ENCODE results near the gene PATL1. TPM values are rescaled to one million over a fixed set of nuclear protein-coding genes. Genes with fewer than 3 reads are reported as not detected.
"Not testable (repeated sequence)": the region's sequence is repeated elsewhere in the genome, so short reads cannot be mapped to it uniquely, and the experiment has no call there.

Gene PATL1, protein sequence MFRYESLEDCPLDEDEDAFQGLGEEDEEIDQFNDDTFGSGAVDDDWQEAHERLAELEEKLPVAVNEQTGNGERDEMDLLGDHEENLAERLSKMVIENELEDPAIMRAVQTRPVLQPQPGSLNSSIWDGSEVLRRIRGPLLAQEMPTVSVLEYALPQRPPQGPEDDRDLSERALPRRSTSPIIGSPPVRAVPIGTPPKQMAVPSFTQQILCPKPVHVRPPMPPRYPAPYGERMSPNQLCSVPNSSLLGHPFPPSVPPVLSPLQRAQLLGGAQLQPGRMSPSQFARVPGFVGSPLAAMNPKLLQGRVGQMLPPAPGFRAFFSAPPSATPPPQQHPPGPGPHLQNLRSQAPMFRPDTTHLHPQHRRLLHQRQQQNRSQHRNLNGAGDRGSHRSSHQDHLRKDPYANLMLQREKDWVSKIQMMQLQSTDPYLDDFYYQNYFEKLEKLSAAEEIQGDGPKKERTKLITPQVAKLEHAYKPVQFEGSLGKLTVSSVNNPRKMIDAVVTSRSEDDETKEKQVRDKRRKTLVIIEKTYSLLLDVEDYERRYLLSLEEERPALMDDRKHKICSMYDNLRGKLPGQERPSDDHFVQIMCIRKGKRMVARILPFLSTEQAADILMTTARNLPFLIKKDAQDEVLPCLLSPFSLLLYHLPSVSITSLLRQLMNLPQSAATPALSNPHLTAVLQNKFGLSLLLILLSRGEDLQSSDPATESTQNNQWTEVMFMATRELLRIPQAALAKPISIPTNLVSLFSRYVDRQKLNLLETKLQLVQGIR
- 28.6 TPM for total RNA-seq

DNA sequence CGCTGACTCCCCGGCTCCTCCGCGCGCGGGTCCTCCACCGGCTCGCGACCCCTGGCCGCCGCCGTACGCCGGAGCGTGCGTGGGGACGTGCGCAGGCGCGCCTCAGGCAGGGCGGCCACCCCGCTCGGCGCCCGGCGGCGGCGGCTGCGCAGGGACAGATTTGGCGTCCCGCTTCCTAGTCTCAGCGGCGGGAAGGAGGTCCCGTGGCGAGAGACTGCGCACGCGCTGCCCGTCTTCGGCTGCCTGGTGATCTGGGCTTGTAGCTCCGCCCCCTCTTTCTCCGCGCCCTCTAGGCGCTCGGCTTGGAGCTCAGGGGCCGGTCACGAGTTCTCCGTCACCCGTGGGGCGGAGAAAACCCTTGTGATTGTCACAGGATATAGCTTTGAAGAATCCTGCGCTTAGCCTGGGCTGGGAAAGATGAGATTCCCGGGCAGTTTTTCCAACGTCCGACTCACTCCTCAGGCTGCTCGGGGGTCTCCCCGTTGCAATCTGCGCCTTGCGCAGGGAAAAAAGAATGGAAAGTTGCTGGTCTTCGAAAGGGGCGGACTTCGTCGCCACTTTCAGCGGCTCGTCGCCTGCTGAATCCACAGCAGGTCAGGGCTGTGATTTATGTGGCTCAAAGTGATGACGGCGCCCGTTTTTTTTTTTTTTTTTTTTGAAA is at the start of gene PATL1:
Gene PATL1 (minus strand): TSS at position 88 of the 661 bp plus-strand sequence. CDS start 142 bp downstream, outside the sequence.
- peak; percentile 100 for DNase-seq (ENCODE audit: low spot score)

DNA sequence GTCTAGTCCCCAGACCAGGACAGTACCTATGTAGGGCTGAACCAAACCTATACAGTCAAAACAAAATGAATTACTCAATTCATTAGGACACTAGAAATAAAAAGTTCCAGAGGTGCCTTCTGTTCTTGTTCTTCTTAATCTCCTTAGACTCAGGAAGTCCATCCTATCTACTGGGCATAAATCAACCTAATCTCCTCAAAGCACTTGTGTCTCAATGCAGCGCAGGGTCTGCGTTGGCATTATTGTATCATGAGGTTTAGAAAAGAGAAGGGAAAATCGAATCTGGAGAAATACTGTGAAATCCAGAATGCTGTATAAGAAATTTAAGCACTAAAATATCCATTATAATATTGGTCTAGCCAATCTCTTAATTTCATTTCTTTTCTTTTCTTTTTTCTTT is 47.2 kb upstream of the PATL1 start:
- DNase-seq (ENCODE audit: low spot score) = no peak

DNA sequence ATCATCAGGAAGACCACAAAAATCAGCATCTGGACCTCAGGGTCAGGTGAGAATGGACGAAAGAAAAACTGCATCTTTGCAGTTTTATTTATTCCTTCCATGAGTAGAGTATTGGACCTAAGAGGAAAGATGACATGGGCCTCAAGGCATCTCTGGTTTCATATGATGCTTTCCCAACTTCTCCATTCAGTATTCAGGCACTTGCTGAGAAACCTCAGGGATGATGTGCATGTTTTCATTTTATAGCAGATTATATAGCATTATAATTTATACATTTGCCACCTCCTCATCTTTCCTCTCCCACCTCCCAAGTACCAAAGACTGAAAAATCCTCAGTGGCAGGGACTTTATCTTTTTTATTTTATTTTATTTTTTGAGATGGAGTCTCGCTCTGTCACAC is 44.9 kb upstream of the PATL1 start, which contains the start of gene OR10V1:
Gene OR10V1 (minus strand): TSS at position 101 of the 400 bp plus-strand sequence. CDS start 0 bp downstream, at position 101.
- DNase-seq (ENCODE audit: low spot score) = no peak

DNA sequence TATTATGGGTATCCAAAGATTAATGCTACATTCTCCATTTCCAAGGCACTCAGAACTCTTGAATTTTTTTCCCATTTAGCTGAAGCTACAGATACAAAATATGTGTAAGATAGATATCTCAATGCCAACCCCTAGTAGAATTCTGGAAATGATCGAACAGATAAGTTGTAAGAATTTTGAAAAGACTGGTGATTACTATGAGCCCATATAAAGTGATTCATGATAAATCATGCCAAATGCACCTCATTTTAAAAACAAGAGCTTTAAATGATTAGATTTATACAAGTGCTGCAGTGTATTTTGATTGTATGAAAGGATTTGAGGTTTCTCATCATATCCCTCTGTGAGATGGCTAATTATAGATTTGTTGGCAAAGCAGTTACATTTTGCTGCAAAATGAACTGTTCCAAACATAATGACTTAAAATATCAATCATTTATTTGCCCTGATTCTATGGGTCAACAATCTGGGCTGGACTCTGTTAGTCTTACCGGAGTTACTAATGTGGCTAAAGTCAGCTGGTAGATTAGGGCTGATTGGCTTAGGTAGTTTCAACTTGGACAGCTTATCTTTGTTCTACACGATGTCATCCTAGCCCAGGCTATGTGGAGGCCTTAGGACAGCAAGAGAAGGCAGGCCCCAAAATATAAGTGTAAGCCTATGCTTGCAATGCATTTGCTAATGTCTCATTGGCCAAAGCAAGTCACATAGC is 41.5 kb upstream of the PATL1 start:
- DNase-seq (ENCODE audit: low spot score) = no peak

DNA sequence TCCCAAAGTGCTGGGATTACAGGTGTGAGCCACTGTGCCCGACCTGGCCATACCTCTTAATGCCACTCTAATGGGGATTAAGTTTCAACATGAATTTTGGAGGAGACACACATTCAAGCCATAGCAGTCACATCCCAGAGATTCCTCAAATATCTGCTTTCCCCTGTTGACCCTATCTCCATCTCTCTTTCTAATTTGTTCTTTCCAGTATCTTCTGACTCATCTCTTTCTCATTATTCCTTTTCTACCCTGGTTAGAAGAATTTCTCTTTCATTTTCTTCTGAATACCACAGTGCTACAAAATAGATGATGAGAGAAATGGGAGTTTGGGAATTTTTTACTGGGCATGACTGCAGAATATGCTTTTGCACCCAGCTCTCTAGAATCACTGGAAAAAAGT is 39.7 kb upstream of the PATL1 start:
- DNase-seq (ENCODE audit: low spot score) = no peak

DNA sequence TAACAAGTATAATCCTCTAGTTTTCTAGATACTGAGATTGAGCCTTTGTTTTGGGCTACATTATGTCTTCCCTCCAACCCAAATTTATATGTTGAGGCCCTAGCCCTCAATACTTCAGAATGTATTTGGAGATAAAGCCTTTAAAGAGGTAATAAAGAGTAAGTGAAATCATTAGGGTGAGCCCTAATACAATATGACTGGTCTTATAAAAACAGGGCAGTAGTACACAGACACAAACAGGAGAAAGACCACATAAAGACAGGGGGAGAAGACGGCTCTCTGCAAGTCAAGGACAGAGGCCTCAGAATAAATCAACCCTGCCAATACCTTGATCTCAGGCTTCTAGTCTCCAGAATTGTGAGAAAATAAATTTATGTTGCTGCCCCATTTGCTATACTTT is 38.5 kb upstream of the PATL1 start:
- DNase-seq (ENCODE audit: low spot score) = no peak

DNA sequence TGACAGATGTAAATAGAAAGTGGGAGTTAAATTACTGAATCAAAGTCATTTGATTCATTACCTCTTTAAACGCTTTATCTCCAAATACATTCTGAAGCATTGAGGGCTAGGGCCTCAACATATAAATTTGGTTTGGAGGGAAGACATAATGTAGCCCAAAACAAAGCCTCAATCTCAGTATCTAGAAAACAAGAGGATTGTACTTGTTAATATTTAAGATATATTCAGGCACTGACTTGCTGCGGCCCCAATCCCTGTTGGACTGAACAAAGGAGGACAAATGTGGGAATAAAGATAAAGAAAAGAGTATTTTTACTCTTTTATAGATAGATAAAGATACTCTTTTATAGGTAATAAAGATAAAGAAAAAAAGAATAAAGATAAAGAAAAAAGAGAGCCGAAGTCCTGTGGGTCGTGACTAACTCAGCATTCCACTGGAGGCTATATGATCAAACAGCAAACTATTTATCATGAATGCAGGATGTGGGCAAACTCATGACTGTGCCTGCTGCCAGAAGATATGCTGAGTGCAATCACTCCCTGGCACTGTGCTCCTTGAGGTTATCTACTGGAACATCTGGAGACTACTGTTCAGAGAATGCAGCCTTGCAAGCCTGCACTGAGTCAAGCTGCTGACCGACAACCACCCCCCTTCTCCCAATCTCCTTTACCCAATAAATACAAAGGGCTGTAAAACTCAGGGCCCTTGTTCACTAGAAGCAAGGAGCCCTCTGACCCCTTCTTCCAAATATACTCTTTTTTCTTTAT is 37.9 kb upstream of the PATL1 start:
- no peak for DNase-seq (ENCODE audit: low spot score)

DNA sequence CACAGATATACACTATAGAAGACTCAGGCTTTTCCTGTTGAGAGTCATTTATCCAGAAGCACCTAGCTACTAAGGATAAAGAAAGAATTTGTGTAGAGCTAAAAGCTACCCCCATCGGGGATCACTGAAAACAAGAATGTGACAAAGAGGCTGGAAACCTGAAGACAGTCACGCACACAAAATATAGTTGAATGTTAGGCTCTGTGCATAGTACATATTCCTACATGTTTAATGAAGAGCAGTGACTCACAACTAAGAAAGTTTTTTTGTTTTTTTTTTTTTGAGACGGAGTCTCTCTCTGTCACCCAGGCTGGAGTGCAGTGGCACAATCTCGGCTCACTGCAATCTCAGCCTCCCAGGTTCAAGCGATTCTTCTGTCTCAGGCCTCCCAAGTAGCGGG is 36.5 kb upstream of the PATL1 start:
- no peak for DNase-seq (ENCODE audit: low spot score)

DNA sequence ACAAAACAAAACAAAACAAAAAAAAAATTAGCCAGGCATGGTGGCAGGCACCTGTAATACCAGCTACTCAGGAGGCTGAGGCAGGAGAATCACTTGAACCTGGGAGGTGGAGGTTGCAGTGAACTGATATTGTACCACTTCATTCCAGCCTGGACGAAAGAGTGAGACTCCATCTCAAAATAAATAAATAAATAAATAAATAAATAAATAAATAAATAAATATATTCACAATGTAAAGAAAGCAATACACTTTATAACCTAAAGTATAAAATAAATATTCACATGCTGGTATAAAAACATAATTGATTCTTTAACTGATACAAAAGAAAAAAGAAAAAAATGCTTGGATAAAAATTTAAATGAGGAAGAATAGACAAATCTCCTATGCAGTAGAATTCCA is 34.7 kb upstream of the PATL1 start:
- DNase-seq (ENCODE audit: low spot score) = not testable (repeated sequence)

DNA sequence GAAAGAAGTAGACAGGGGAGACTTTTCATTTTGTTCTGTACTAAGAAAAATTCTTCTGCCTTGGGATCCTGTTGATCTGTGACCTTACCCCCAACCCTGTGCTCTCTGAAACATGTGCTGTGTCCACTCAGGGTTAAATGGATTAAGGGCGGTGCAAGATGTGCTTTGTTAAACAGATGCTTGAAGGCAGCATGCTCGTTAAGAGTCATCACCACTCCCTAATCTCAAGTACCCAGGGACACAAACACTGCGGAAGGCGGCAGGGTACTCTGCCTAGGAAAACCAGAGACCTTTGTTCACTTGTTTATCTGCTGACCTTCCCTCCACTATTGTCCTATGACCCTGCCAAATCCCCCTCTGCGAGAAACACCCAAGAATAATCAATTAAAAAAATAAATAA is 31.3 kb upstream of the PATL1 start:
- not testable (repeated sequence) for DNase-seq (ENCODE audit: low spot score)

DNA sequence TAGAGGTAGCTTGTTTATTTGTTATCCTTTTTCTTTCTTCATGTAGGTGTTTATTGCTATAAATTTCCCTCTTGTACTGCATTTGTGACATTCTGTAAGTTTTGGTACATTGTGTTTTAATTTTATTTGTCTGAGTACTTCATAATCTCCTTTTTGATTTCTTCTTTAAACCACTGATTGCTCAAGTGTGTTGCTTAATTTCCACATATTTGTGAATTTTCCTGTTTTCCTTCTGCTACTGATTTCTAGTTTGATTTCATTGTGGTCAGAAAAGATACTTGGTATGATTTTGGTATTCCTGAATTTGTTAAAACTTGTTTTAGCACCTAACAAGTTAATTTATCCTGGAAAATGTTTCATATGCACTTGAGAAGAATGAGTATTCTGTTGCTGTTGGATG is 29.7 kb upstream of the PATL1 start:
- DNase-seq (ENCODE audit: low spot score) = no peak

DNA sequence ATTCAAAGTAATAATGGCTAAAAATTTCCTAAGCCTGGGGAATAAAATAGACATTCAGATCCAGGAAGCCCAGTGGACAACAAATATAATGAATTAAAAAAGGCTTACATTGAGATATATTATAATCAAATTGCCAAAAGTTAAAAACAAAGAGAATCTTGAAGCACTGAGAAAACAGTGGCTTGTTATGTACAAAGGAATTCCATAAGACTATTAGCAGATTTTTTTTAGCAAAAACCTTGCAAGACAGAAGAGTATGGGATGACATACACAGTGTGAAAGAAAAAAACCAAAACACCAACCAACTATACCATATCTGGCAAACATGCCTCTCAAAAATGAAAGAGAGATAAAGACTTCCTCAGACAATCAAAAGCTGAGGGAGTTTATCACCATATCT is 24.1 kb upstream of the PATL1 start:
- DNase-seq (ENCODE audit: low spot score) = no peak

DNA sequence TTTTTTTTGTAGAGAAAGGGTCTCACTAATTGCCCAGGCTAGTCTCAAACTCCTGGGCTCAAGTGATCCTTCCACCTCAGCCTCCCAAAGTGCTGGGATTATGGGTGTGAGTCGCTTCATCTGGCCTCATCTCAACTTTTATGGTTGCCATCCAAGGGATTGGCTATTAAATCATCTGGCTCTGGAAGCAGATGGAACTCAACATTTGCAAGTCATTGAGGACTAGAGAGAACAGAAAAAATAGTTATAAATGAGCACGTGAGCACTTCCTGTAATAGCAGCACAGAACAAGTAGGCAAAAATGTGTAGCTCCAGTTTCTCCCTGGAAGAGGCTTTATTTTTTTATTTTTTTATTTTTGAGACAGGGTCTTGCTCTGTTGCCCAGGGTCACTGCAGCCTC is 22.3 kb upstream of the PATL1 start:
- no peak for DNase-seq (ENCODE audit: low spot score)

DNA sequence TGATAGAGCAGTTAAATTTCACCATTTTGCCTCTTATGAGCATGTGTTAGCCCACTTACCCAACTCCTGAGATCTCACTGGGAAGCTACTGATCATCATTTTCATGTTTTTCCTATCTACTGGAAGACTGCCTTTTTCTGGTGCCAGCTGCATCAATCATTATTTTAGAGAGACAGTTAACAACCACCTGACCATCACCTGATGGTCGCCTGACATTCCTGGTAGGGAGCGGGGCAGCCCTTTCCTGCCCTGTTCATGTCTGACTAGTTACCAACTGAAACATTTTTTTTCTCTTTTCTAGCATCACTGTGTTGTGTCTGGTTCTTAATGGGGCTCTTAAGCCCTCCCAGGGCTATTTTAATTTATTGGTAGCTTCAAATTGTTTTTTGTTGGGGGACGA is 20.2 kb upstream of the PATL1 start:
- peak; percentile 38 for DNase-seq (ENCODE audit: low spot score)

DNA sequence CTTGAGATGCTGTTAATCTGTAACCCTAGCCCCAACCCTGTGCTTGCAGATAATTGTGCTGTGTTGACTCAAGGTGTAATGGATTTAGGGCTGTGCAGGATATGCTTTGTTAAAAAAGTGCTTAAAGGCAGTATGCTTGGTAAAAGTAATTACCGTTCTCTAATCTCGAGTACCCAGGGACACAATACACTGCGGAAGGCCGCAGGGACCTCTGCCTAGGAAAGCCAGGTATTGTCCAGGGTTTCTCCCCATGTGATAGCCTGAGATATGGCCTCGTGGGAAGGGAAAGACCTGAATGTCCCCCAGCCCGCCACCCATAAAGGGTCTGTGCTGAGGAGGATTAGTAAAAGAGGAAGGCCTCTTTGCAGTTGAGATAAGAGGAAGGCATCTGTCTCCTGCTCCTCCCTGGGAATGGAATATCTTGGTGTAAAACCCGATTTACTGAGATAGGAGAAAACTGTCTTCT is 12.5 kb upstream of the PATL1 start:
- DNase-seq (ENCODE audit: low spot score) = not testable (repeated sequence)

DNA sequence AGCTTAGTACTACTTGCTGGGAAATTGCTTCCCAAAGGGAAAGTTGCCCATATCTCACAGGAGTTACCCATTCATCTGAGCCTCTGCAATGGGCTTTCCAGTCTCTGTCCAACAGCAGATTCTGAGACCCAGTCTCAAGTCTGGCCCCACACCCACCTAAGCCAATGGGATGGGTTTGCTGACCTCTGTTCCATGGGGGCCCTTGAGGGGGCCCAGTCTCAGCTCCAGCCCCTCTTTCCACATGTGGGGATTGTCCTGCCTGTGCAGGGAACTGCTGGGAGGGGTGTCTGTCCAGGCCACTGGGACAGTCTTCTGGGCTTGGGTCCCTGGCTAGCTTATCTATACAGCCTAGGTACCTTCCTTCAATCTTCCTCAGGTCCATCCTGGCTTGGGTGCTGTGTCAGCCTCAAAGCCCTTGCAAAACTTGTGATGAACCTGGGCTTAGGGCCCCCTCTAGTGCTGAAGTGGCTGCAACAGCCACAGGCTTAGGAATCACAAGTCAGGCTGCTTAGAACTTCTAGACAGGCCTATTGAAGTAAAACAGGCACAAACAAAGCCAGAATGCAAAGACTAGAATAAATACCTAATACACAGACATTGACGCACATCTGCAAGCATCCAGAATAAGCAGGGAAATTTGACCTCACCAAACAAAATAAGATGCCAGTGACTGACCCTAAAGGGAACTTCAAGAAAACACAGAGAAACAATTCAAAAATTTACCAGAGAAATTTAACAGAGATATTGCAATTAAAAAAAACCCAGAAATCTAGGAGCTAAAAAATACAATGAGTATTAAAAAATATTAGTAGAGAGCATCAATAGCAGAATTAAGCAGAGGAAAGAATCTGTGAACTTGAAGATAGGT is 11.7 kb upstream of the PATL1 start:
- DNase-seq (ENCODE audit: low spot score) = peak; percentile 76

DNA sequence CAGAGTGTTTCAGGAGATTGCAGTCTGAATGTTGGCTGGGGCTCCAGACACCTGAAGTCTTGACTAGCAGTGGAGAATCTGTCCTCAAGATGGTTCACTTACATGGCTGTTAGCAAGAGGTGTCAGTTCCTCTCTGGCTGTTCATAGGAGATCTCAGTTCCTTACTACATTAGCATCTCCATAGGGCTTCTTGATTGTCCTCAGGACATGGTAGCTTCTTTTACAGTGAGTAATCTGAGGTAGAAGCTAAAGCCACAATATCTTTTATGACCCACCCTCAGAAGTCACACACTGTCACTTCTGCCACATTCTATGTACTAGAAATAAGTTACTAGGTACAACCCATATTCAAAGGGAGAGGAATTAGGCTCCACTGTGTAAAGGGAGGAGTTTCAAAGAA is 10.5 kb upstream of the PATL1 start:
- no peak for DNase-seq (ENCODE audit: low spot score)

DNA sequence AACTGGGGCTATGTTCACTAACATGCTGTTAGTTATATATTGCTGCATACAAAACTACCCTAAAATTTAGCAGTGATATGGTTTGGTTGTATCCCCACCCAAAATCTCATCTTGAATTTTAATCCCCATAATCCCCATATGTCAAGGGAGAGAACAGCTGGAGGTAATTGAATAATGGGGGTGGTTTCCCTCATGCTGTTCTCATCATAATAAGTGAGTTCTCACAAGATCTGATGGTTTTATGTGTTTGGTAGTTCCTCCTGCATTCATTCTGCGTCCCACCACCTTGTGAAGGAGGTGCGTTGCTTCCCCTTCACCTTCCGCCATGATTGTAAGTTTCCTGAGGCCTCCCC is 10.0 kb upstream of the PATL1 start:
- no peak for DNase-seq (ENCODE audit: low spot score)

DNA sequence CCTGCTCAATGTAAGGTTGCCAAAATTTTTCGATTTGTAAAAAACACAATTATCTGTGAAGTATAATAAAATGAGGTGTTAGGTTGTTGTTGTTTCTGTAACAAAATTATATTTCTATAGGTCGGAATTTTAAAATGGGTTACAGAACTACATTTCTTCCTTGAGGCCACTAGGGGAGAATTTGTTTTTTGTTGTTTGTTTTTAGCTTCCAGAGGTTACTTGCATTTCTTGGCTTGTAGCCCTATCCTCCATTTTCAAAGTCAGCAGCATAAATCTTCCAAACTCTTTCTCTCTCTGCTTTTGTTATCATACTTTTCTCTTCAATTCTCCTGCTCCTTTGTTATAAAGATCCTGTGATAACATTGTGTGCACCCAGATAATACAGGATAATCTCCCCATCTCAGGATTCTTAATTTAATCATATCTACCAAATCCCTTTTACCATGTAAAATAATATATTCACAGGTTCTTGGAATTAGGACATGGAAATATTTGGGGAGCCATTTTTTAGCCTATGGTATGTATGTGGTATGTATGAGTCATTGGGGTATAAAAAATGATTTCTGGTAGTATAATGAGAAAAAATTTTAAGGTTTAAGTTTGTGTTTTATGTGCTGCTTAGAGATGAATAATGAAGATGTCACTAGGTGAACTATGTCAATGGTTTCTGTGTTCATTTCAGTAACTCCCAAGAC is 9.4 kb upstream of the PATL1 start:
- no peak for DNase-seq (ENCODE audit: low spot score)
